Neural cell (in vitro differentiated cells): ENCODE measurements around the gene FBRSL1. TPM values are rescaled to one million over a fixed set of nuclear protein-coding genes. Genes with fewer than 3 reads are reported as not detected.

ENCODE experiments used
- H2AFZ ChIP-seq: fragments of 200-600, 300-800 bp; sonication (generic), shearing (Covaris generic); 2 replicates; pipeline ENCODE4 v1.6.0; 2014; ENCODE audit warnings: low read depth, mild to moderate bottlenecking, antibody characterized with exemption, low read length, moderate library complexity
- H3F3A ChIP-seq: fragments of 200-600 bp; shearing (Covaris generic); 2 replicates; pipeline ENCODE4 v1.6.1; 2016; ENCODE audit warnings: mild to moderate bottlenecking, moderate library complexity, mixed read lengths, antibody characterized with exemption, low read length; ENCODE audit not compliant: insufficient read depth, poor library complexity, severe bottlenecking
- H3K27ac ChIP-seq: fragments of 200-600, 300-800 bp; sonication (generic), shearing (Covaris generic); 2 replicates; pipeline ENCODE4 v1.5.1; 2014; ENCODE audit warnings: mild to moderate bottlenecking, low read length, moderate library complexity
- H3K27me3 ChIP-seq: fragments of 300-800, 200-600 bp; sonication (generic), shearing (Covaris generic); 2 replicates; pipeline ENCODE4 v1.6.0; 2014; ENCODE audit warnings: mild to moderate bottlenecking, low read depth, low read length, moderate library complexity; ENCODE audit not compliant: insufficient read depth
- H3K36me3 ChIP-seq: fragments of 300-800, 200-600 bp; sonication (generic), shearing (Covaris generic); 2 replicates; pipeline ENCODE4 v1.5.1; 2014; ENCODE audit warnings: mild to moderate bottlenecking, antibody characterized with exemption, low read length, moderate library complexity; ENCODE audit not compliant: insufficient read depth
- H3K4me2 ChIP-seq: fragments of 300-800, 200-600 bp; sonication (generic), shearing (Covaris generic); 2 replicates; pipeline ENCODE4 v1.6.0; 2014; ENCODE audit warnings: mild to moderate bottlenecking, low read length
- H3K4me3 ChIP-seq: fragments of 300-800, 200-600 bp; sonication (generic), shearing (Covaris generic); 2 replicates; pipeline ENCODE4 v1.5.1; 2014; ENCODE audit warnings: mild to moderate bottlenecking, low read length, moderate library complexity
- H3K79me2 ChIP-seq: fragments of 200-600 bp; shearing (Covaris generic); replicated peaks from 2 replicates; pipeline ENCODE4 v1.6.0; 2014; ENCODE audit warnings: mild to moderate bottlenecking, low read length, moderate library complexity; ENCODE audit not compliant: insufficient read depth
- H3K9ac ChIP-seq: fragments of 300-800, 200-600 bp; sonication (generic), shearing (Covaris generic); 2 replicates; pipeline ENCODE4 v1.6.1; 2016; ENCODE audit warnings: mild to moderate bottlenecking, low read length, mixed read lengths
- H3K9me2 ChIP-seq: fragments of 200-600 bp; shearing (Covaris generic); 2 replicates; pipeline ENCODE4 v1.6.1; 2016; ENCODE audit warnings: mild to moderate bottlenecking, low read length, mixed read lengths; ENCODE audit not compliant: insufficient read depth
- H3K9me3 ChIP-seq: fragments of 200-600, 300-800 bp; sonication (generic), shearing (Covaris generic); 2 replicates; pipeline ENCODE4 v1.6.1; 2016; ENCODE audit warnings: mild to moderate bottlenecking, mixed run types, low read length, moderate library complexity, mixed read lengths
- H4K20me1 ChIP-seq: fragments of 200-600 bp; shearing (Covaris generic); 2 replicates; pipeline ENCODE4 v1.6.1; 2016; ENCODE audit warnings: mild to moderate bottlenecking, mixed run types; ENCODE audit not compliant: insufficient read depth
- CTCF ChIP-seq: fragments of 450-650 bp; IDR thresholded peaks from 2 replicates; pipeline ENCODE4 v1.5.1; 2014; ENCODE audit warnings: antibody characterized with exemption, mild to moderate bottlenecking, moderate library complexity; ENCODE audit not compliant: poor library complexity, severe bottlenecking
- EZH2 ChIP-seq: fragments of 200-600, 300-800 bp; shearing (Covaris generic), sonication (generic); IDR thresholded peaks from 2 replicates; pipeline ENCODE4 v1.6.1; 2014; ENCODE audit warnings: antibody characterized with exemption, low read length, borderline replicate concordance, mild to moderate bottlenecking; ENCODE audit not compliant: insufficient read depth, poor library complexity, severe bottlenecking
- SMC3 ChIP-seq: fragments of 450-650 bp; conservative IDR thresholded peaks from 2 replicates; pipeline ENCODE4 v1.6.1; 2014; ENCODE audit warnings: antibody characterized with exemption, mild to moderate bottlenecking, moderate library complexity; ENCODE audit not compliant: poor library complexity
- TAF1 ChIP-seq: IDR thresholded peaks from 2 replicates; pipeline ENCODE4 v1.6.1; 2012; ENCODE audit warnings: low read depth
- polyA plus RNA-seq: library from polyadenylated mRNA; depleted of rRNA; stranded (reverse); fragments of >200 nt; gene quantifications from 2 replicates; pipeline ENCODE4 v1.2.3, GENCODE V29; 2014

The FBRSL1 gene
- polyA plus RNA-seq, 1 donor from 2014 or later, result 11.9 TPM

GRCh38 chr12:132533584-132533958, 43.6 kb downstream of the FBRSL1 start:
- Histone ChIP-seq H3K27ac (no peak overlapping the region), H3K27me3 (no peaks in the 10 kb centered on the region), H3K79me2 (no peaks in the 10 kb centered on the region), H3K4me3 (no peak overlapping the region), H3K9me2 (no peaks in the 10 kb centered on the region), H4K20me1 (no peaks in the 10 kb centered on the region), H3K9ac (no peak overlapping the region), H3F3A (peaks cover 5% of the 10 kb centered on the region), H3K4me2 (no peak overlapping the region), H3K36me3 (no peaks in the 10 kb centered on the region), H3K9me3 (no peaks in the 10 kb centered on the region), H2AFZ (no peak overlapping the region)
- no peak for TF ChIP-seq SMC3
- TF ChIP-seq TAF1, result no peak

DNA sequence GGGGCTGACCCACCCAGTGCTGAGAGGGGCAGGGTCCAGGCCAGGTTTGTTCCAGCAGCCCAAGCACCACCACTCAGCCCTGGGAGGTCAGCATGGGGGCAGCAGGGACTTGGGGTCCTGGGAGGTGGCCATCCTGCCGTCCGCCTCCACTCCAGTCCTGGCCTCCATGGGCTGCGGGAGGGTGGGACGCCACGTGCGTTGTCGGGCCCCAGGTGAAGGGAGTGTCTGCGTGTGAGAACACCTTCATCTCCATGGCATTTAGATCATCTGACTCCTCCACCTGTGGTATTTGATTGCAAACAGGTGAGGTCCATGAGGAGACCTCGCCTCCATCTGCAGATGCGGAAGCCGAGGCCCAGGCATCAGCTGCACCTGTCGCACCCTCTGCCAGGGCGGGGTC, 44.1 kb downstream of the FBRSL1 start:
- no peak overlapping the region for H3K4me3 ChIP-seq
- no peaks in the 10 kb centered on the region for H3K27me3 ChIP-seq
- no peaks in the 10 kb centered on the region for H3K36me3 ChIP-seq
- no peak overlapping the region for H2AFZ ChIP-seq
- H4K20me1 ChIP-seq, result no peaks in the 10 kb centered on the region
- no peak overlapping the region for H3K27ac ChIP-seq
- H3K9ac ChIP-seq, result no peak overlapping the region
- no peaks in the 10 kb centered on the region for H3K9me2 ChIP-seq
- TF ChIP-seq CTCF (no peak), EZH2 (no peak)
- no peak overlapping the region for H3K4me2 ChIP-seq
- no peaks in the 10 kb centered on the region for H3K79me2 ChIP-seq
- H3K9me3 ChIP-seq, result no peaks in the 10 kb centered on the region
- peaks cover 5% of the 10 kb centered on the region for H3F3A ChIP-seq

DNA sequence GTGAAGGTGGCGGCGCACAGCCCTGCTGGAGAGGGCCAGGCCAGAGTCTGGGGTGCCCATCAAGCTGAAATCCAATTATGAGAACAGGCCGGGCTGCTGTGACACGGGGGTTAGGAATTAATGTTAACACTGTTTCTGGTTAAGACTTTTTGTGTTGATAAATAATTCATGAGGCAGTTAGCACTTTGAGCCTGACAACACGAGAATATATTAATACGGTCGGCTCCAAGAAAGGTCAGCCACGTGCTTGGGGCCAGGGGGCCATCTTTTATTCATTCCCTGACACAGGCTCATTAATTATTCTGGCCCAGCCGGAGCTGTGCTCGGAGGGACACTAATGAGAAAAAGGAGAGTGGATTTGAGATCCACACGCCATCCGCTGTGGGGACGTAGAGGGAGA, 45.1 kb downstream of the FBRSL1 start:
- H3K9ac ChIP-seq, result peak overlapping the region; percentile 41
- H4K20me1 ChIP-seq, result no peaks in the 10 kb centered on the region
- H3K36me3 ChIP-seq, result no peaks in the 10 kb centered on the region
- peak overlapping the region; percentile 9 for H3K4me3 ChIP-seq
- H3K9me3 ChIP-seq, result no peaks in the 10 kb centered on the region
- no peaks in the 10 kb centered on the region for H3K9me2 ChIP-seq
- no peaks in the 10 kb centered on the region for H3K27me3 ChIP-seq
- peaks cover 5% of the 10 kb centered on the region for H3F3A ChIP-seq
- TF ChIP-seq SMC3, result no peak
- TF ChIP-seq CTCF, result no peak
- H2AFZ ChIP-seq, result no peak overlapping the region
- no peak overlapping the region for H3K4me2 ChIP-seq
- no peaks in the 10 kb centered on the region for H3K79me2 ChIP-seq
- H3K27ac ChIP-seq, result peak overlapping the region; percentile 42
